Colonic mucosa (tissue), 4 donors: Measurements from ENCODE around the gene GALNT11. TPM values are rescaled to one million over a fixed set of nuclear protein-coding genes. Genes with fewer than 3 reads are reported as not detected.

Experiments used
- DNase-seq: peaks from one replicate; pipeline ENCODE4 v3.0.0-alpha.2; 2020
- H3K27ac ChIP-seq: fragments of 200-600 bp; one replicate; pipeline ENCODE4 v1.8.0; 2021
- H3K27me3 ChIP-seq: fragments of 200-600 bp; one replicate; pipeline ENCODE4 v1.8.0; 2021
- H3K36me3 ChIP-seq: fragments of 200-600 bp; one replicate; pipeline ENCODE4 v1.8.0; 2021
- H3K4me1 ChIP-seq: fragments of 200-600 bp; one replicate; pipeline ENCODE4 v1.8.0; 2021; ENCODE audit warnings: mild to moderate bottlenecking
- H3K4me3 ChIP-seq: fragments of 200-600 bp; one replicate; pipeline ENCODE4 v1.8.0; 2021
- H3K9ac ChIP-seq, 2 donors: one replicate each; pipeline ENCODE4 v1.7.0; 2013; ENCODE audit warnings: control low read depth in 2 of 2, low read depth in 2 of 2, low read length in 2 of 2
- H3K9me3 ChIP-seq: fragments of 200-600 bp; one replicate; pipeline ENCODE4 v1.8.0; 2021
- intact Hi-C: fragments of 100-400 bp; cut with DNase I; formaldehyde crosslinking; loops from one replicate; pipeline ENCODE4 v1.14.1; 2022
- total RNA-seq, 2 donors: library from RNA; stranded (reverse); fragmentation: NEBNext Ultra II Directional in 1 of 2; extraction: Animal tissue kit (Norgen Biotek cat#: 25700) in 1 of 2; gene quantifications; one replicate each; pipeline ENCODE4 v1.2.1, GENCODE V29; 2021
- TF ChIP-seq, protein P1 (sequence below): fragments of 200-600 bp; IDR thresholded peaks from one replicate; pipeline ENCODE4 v1.8.0; 2022; ENCODE audit warnings: antibody characterized with exemption, mild to moderate bottlenecking
- donor health status: healthy.
- donor health status: DM: no; HTN: no; CAD: no.
- donor health status: DM: no; HTN: no; CAD: no.

The GALNT11 gene
- total RNA-seq, 2 donors from 2014 or later = 18.5 to 20.8 TPM

DNA sequence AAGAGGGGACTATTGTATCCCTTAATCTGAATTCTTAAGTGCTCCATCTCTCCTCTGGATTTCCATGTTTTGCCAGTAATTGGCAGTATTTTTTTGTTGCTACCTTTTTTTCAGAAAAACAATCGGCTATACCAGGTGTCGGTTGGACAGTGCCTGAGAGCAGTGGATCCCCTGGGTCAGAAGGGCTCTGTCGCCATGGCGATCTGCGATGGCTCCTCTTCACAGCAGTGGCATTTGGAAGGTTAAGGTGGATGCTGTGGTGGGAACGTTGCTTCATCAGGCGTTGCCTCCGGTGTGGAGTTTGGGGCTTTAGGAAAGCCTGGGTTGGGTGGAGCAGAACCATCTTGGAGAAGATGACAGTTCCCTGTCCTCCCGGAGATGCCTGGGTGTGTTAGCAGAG lies 96.0 kb downstream of the GALNT11 start:
- no peak for DNase-seq
- Histone ChIP-seq H3K27ac (no peak overlapping the region), H3K4me3 (no peak overlapping the region), H3K27me3 (no peaks in the 10 kb centered on the region), H3K4me1 (no peaks in the 10 kb centered on the region), H3K9me3 (no peaks in the 10 kb centered on the region), H3K36me3 (no peaks in the 10 kb centered on the region), H3K9ac (no peak overlapping the region)
- intact Hi-C loops = no loop called here
- TF ChIP-seq, protein P1, sequence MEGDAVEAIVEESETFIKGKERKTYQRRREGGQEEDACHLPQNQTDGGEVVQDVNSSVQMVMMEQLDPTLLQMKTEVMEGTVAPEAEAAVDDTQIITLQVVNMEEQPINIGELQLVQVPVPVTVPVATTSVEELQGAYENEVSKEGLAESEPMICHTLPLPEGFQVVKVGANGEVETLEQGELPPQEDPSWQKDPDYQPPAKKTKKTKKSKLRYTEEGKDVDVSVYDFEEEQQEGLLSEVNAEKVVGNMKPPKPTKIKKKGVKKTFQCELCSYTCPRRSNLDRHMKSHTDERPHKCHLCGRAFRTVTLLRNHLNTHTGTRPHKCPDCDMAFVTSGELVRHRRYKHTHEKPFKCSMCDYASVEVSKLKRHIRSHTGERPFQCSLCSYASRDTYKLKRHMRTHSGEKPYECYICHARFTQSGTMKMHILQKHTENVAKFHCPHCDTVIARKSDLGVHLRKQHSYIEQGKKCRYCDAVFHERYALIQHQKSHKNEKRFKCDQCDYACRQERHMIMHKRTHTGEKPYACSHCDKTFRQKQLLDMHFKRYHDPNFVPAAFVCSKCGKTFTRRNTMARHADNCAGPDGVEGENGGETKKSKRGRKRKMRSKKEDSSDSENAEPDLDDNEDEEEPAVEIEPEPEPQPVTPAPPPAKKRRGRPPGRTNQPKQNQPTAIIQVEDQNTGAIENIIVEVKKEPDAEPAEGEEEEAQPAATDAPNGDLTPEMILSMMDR = no peak

DNA sequence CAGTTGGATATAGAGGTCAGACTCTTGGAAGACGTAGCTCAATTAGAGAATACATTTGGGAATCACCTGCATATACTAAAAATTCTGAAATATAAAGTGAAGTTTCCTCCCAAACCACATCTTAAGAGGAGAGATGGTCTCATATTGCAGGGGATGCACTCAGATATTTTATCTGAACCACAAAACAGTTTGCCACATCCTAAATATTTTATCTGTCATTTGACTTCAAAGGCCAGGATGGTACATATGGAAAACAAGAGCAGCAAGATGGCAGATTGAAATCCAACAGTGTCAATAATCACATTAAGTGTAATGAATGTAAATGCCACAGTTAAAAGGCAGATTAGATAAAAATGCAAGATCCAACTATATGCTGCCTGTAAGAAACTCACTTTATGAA lies 97.1 kb downstream of the GALNT11 start:
- H3K4me1 ChIP-seq = no peaks in the 10 kb centered on the region
- H3K9ac ChIP-seq = no peak overlapping the region
- no peaks in the 10 kb centered on the region for H3K27me3 ChIP-seq
- H3K9me3 ChIP-seq = no peaks in the 10 kb centered on the region
- H3K4me3 ChIP-seq = no peak overlapping the region
- intact Hi-C loops = no loop called here
- H3K27ac ChIP-seq = no peak overlapping the region
- TF ChIP-seq, protein P1 = no peak
- no peak for DNase-seq
- H3K36me3 ChIP-seq = no peaks in the 10 kb centered on the region

DNA sequence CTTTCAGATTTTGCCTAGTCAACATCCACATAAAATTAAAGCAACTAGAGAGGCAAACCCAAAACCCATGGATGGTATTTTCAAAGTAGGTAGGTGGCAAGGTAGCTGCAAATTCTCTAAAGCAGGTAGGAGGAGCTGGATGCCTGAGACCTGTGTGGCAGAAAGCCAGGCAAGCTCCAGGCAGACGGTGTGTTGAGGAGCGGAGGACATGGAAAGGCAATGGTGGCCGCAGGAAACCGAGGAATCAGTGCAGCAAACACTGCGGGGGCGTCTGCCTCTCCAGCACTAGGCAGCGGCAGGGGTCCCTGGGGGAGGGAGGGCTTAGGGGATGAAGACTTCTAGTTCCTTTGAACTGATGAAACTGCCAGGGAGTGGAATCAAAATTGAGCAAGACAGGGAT lies 101.3 kb downstream of the GALNT11 start:
- no peaks in the 10 kb centered on the region for H3K4me1 ChIP-seq

DNA sequence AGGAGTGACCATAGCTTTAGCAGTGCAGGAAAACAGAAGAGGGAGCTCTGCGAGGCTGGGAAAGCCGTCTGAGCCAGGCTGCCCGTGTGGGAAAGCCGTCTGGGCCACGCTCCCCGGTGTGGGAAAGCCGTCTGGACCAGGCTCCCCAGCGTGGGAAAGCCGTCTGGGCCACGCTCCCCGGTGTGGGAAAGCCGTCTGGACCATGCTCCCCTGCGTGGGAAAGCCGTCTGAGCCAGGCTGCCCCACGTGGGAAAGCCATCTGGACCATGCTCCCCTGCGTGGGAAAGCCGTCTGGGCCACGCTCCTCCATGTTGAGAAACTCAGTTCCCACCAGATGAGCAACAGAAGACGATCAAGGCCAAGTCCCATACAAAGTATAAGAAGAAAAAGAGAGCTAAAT lies 101.8 kb downstream of the GALNT11 start:
- no peak overlapping the region for H3K4me3 ChIP-seq
- no peaks in the 10 kb centered on the region for H3K4me1 ChIP-seq
- DNase-seq = no peak
- peaks cover 5% of the 10 kb centered on the region for H3K36me3 ChIP-seq
- no peaks in the 10 kb centered on the region for H3K9me3 ChIP-seq
- TF ChIP-seq, protein P1 = no peak
- intact Hi-C loops = no loop called here
- no peaks in the 10 kb centered on the region for H3K27me3 ChIP-seq
- H3K9ac ChIP-seq = no peak overlapping the region
- H3K27ac ChIP-seq = no peak overlapping the region

More for the DNA sequence above, 101.3 kb downstream of the GALNT11 start:
- Histone ChIP-seq H3K27me3 (no peaks in the 10 kb centered on the region), H3K4me3 (no peak overlapping the region), H3K36me3 (peaks cover 5% of the 10 kb centered on the region), H3K27ac (no peak overlapping the region), H3K9ac (no peak overlapping the region), H3K9me3 (no peaks in the 10 kb centered on the region)
- no peak for DNase-seq
- intact Hi-C loops = no loop called here
- TF ChIP-seq, protein P1 = no peak

DNA sequence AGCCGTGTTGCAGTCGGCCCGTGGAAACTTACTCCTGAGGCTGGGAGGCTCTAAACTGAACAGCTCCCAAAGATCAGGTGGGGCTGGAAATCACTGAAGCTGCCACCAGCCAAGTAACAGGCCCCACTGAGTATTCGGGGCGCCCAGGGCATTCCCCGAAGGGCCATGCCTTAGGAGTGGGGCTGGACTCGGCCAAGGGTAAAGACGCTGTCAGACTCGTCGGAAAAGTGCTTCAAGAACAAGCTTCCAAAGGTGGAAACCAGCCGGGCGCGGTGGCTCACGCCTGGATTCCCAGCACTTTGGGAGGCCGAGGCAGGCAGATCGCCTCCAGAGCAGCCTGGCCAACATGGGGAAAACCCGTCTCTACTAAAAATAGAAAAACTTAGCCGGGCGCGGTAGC lies 102.8 kb downstream of the GALNT11 start:
- Histone ChIP-seq H3K27ac (no peak overlapping the region), H3K4me3 (no peak overlapping the region), H3K9me3 (no peaks in the 10 kb centered on the region), H3K4me1 (no peaks in the 10 kb centered on the region), H3K27me3 (no peaks in the 10 kb centered on the region), H3K36me3 (peaks cover 5% of the 10 kb centered on the region), H3K9ac (no peak overlapping the region)
- intact Hi-C loops = no loop called here
- no peak for DNase-seq
- TF ChIP-seq, protein P1 = no peak
